AG09319 (cell line): ENCODE results near the gene MLYCD.
"Not testable (repeated sequence)": the region's sequence is repeated elsewhere in the genome, so short reads cannot be mapped to it uniquely, and the experiment has no call there.

Source experiments
- DNase-seq: peaks from one replicate; pipeline ENCODE4 v3.0.0-alpha.2; 2010; ENCODE audit warnings: low read depth; ENCODE audit errors: extremely low read depth
- CTCF ChIP-seq: IDR thresholded peaks from 2 replicates; pipeline ENCODE4 v1.5.1; 2011; ENCODE audit warnings: low read depth, mild to moderate bottlenecking, inconsistent platforms, low read length, moderate library complexity

MLYCD gene

GRCh38 chr16:83947642-83948234 lies 48.8 kb downstream of the MLYCD start:
- no peak for DNase-seq
- no peak for TF ChIP-seq CTCF

DNA sequence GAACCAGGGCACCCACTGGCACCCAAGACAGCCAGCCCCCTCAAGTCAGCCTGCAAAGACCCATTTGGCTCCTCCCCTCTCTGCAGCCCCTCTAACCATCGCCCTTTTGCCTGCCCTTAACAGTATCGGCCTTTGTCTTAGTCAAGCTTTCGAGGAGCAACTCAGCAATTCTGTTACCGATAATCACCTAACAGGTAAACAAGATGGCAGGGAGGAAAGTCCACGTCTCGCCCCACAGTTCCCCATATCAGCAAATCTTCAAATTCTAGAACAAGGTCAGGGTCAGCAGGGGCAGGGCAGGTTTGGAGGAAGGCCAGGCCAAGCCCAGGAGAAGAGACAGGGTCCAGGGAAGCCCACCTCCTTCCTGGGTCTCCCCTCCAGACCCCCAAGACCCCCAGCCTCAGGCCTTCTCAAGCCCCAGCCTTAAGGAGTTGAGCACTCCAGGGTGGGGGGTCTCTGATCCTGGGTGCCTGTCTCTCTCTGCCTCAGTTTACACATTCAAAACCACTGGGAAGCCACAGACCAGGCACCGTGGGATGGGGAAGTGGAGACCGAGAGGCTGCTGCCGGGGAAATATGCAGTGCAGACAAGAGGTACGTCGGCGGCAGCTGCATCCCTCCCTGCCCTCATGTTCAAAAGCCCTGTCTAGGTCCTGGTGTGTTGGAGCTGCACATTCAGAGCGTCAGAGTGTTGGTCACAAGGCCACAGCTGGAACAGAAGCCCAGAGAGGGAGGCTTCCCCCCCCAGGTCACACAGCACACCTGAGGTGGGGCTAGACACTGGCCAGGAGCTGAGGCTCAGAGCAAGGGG lies 50.2 kb downstream of the MLYCD start:
- TF ChIP-seq CTCF = no peak
- no peak for DNase-seq

DNA sequence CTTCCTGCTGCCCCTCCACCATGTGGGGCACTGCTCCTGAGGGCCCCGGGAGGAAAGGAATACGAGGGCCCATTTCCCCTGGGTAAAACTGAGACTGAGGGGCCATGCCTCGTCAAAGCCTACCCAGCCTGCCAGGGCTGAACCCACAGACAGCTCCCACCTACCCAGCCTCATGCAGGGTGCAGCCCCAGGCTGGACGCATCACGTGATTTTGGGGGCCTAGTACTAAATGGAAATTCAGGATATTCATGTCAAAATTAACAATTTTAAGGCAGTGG lies 50.7 kb downstream of the MLYCD start:
- DNase-seq = no peak
- TF ChIP-seq CTCF = no peak

DNA sequence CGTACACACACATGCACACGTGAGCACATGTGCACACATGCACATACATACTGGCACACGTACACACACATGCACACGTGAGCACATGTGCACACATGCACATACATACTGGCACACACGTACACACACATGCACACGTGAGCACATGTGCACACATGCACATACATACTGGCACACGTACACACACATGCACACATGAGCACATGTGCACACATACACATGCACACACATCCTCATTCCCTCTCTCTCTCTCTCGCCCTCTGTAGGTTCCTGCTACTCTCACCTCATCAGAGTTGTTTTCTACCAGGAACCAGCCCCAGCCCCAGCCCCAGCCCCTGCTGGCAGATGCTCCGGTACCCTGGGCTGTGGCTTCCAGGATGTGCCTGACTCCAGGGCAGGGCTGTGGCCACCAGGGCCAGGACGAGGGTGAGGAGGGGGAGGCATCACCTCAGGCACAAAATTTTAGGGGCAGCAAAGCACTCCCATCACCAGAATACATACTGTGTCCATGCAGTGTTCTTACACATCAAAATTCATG lies 52.0 kb downstream of the MLYCD start:
- DNase-seq = not testable (repeated sequence)

- no peak for TF ChIP-seq CTCF
- no peak for DNase-seq
These were observed 52.6 kb downstream of the MLYCD start for GRCh38 chr16:83951544-83951943.

DNA sequence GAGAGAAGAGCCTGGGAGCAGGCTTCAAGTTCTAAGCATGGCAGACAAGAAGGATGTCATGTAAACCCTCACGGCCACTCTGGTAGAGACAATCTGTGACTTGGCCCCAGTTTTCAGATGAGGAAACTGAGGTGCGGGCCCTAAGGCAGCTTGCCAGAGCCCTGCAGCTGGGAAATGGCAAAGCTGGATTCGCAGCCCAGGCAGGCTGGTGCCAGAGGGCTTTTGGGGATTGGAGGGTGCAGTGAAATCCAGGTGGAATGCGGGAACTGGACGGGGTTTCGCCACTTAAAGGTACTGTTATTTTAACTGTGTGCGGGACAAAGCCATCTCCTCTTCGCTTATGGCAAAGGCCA lies 53.6 kb downstream of the MLYCD start:
- no peak for TF ChIP-seq CTCF
- peak; percentile 41 for DNase-seq

- no peak for TF ChIP-seq CTCF
- peak; percentile 89 for DNase-seq
These were observed 54.3 kb downstream of the MLYCD start, which contains the start of gene OSGIN1 for GRCh38 chr16:83952940-83953795. Gene OSGIN1 (plus strand): TSS chr16:83953240. CDS start chr16:83957672, 4,432 bp downstream.
